Astrocyte (in vitro differentiated cells and primary cell): ENCODE measurements around the gene HASPIN.

Source experiments
- EZH2 ChIP-seq: IDR thresholded peaks from 2 replicates; pipeline ENCODE4 v1.6.1; 2012; ENCODE audit warnings: mild to moderate bottlenecking, low read length, inconsistent platforms; ENCODE audit not compliant: insufficient read depth
- TF ChIP-seq, protein P1 (sequence below): IDR thresholded peaks from 2 replicates; pipeline ENCODE4 v1.5.1; 2011; ENCODE audit warnings: low read depth, mild to moderate bottlenecking, inconsistent platforms, low read length, moderate library complexity; ENCODE audit not compliant: insufficient read depth

GRCh38 chr17:3678821-3679530 lies 44.7 kb upstream of the HASPIN start:
- TF ChIP-seq, protein P1, sequence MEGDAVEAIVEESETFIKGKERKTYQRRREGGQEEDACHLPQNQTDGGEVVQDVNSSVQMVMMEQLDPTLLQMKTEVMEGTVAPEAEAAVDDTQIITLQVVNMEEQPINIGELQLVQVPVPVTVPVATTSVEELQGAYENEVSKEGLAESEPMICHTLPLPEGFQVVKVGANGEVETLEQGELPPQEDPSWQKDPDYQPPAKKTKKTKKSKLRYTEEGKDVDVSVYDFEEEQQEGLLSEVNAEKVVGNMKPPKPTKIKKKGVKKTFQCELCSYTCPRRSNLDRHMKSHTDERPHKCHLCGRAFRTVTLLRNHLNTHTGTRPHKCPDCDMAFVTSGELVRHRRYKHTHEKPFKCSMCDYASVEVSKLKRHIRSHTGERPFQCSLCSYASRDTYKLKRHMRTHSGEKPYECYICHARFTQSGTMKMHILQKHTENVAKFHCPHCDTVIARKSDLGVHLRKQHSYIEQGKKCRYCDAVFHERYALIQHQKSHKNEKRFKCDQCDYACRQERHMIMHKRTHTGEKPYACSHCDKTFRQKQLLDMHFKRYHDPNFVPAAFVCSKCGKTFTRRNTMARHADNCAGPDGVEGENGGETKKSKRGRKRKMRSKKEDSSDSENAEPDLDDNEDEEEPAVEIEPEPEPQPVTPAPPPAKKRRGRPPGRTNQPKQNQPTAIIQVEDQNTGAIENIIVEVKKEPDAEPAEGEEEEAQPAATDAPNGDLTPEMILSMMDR = no peak
- TF ChIP-seq EZH2 = no peak
